Thyroid gland (tissue), 4 donors: Measurements from ENCODE around the gene DLG2.

Experiments used
- CTCF ChIP-seq, 6 experiments: fragments of 200-600 bp in 3 of 6; fragments of 450-650 bp in 3 of 6; sonication (generic) in 3 of 6; IDR thresholded peaks; one replicate each; pipeline ENCODE4 v1.5.1; 2016 to 2019; ENCODE audit warnings: antibody characterized with exemption in 6 of 6, mild to moderate bottlenecking in 2 of 6, inconsistent platforms in 1 of 6, moderate library complexity in 1 of 6
- POLR2A ChIP-seq, 2 donors: fragments of 450-650 bp; IDR thresholded peaks; one replicate each; pipeline ENCODE4 v1.6.1; 2017; ENCODE audit warnings: antibody characterized with exemption in 2 of 2, mild to moderate bottlenecking in 2 of 2, moderate library complexity in 1 of 2

GRCh38 chr11:83785942-83786341 lies 1841.2 kb downstream of the DLG2 start:
- no peak for TF ChIP-seq CTCF (IDR thresholded peaks at IDR 0.05)
- no peak for TF ChIP-seq POLR2A (IDR thresholded peaks at IDR 0.05)
